Naive B cell (primary cell): ENCODE results near the gene LASP1NB.
"Not testable (repeated sequence)": the region's sequence is repeated elsewhere in the genome, so short reads cannot be mapped to it uniquely, and the experiment has no call there.

Experiments
- ATAC-seq, 2 donors: fragments of 150-1000 bp; cut with Tn5 transposase; 2 replicates each; pipeline ENCODE4 v1.10.0; 2021; ENCODE audit warnings: low read depth in 2 of 2, mild to moderate bottlenecking in 2 of 2, moderate library complexity in 2 of 2
- DNase-seq: peaks from one replicate; pipeline ENCODE4 v3.0.0; 2022
- H3K27ac Mint-ChIP-seq, 6 donors: one replicate each; pipeline ENCODE4 v1.8.0; 2020 to 2022; ENCODE audit warnings: mild to moderate bottlenecking in 6 of 6, mixed read lengths in 6 of 6, moderate library complexity in 5 of 6, inconsistent platforms in 2 of 6
- H3K27me3 Mint-ChIP-seq, 3 donors: one replicate each; pipeline ENCODE4 v1.8.0; 2021 to 2022; ENCODE audit warnings: mixed read lengths in 3 of 3, mild to moderate bottlenecking in 1 of 3
- H3K36me3 Mint-ChIP-seq, 2 donors: one replicate each; pipeline ENCODE4 v1.8.0; 2020 to 2022; ENCODE audit warnings: mixed read lengths in 2 of 2, inconsistent platforms in 1 of 2, mild to moderate bottlenecking in 1 of 2
- H3K4me1 Mint-ChIP-seq, 3 donors: one replicate each; pipeline ENCODE4 v1.8.0; 2020 to 2022; ENCODE audit warnings: mixed read lengths in 3 of 3, inconsistent platforms in 1 of 3, mild to moderate bottlenecking in 1 of 3, moderate library complexity in 1 of 3
- H3K4me3 Mint-ChIP-seq, 8 donors: one replicate each; pipeline ENCODE4 v1.8.0; 2020 to 2022; ENCODE audit warnings: mild to moderate bottlenecking in 8 of 8, mixed read lengths in 8 of 8, moderate library complexity in 8 of 8, inconsistent platforms in 2 of 8
- H3K9me3 Mint-ChIP-seq, 7 donors: one replicate each; pipeline ENCODE4 v1.8.0; 2020 to 2022; ENCODE audit warnings: mixed read lengths in 7 of 7, mild to moderate bottlenecking in 5 of 7, inconsistent platforms in 2 of 7, moderate library complexity in 1 of 7

The LASP1NB gene

DNA sequence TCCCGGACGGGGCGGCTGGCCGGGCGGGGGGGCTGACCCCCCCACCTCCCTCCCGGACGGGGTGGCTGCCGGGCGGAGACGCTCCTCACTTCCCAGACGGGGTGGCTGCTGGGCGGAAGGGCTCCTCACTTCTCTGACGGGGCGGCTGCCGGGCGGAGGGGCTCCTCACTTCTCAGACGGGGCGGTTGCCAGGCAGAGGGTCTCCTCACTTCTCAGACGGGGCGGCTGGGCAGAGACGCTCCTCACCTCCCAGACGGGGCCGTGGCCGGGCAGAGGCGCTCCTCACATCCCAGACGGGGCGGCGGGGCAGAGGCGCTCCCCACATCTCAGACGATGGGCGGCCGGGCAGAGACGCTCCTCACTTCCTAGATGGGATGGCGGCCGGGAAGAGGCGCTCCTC, 5.4 kb downstream of the LASP1NB start:
- not testable (repeated sequence) for H3K9me3 Mint-ChIP-seq, H3K36me3 Mint-ChIP-seq, H3K27me3 Mint-ChIP-seq, H3K4me1 Mint-ChIP-seq, H3K27ac Mint-ChIP-seq, ATAC-seq, DNase-seq, H3K4me3 Mint-ChIP-seq

DNA sequence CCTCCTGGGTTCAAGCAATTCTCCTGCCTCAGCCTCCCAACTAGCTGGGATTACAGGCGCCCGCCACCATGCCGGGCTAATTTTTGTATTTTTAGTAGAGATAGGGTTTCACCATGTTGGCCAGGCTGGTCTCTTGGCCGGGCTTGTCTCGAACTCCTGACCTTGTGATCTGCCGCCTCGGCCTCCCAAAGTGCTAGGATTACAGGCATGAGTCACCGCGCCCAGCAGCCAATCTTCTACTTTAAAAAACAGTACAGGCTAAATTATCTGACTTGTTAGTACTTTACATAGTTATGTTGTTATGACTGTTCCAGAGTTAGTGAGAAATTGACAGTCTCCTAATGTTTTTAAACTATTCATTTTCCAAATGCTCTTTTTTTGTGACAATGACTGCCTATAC, 8.5 kb downstream of the LASP1NB start:
- ATAC-seq, H3K27ac Mint-ChIP-seq, H3K4me3 Mint-ChIP-seq, H3K27me3 Mint-ChIP-seq, H3K4me1 Mint-ChIP-seq, DNase-seq, H3K36me3 Mint-ChIP-seq, H3K9me3 Mint-ChIP-seq: not testable (repeated sequence)

DNA sequence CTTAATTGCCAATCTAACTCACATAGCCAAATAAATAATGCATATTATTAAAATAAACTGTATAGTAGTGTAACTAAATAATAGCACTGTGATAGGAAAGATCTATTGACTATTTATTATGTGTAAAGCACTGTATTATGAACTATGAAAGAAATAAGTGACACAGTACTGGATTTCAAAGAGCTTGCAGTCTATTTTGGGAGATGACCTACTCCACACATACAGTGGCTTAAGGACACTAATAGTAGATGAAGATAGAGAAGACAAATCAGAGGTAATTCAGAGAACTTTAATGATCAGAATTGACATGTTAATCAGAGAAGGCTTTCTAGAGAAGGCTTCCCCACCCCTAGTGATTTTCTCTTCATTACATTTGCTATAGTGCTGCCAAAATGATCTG, 14.6 kb downstream of the LASP1NB start:
- H3K9me3 Mint-ChIP-seq: no peaks in the 10 kb centered on the region
- H3K4me3 Mint-ChIP-seq: no peak overlapping the region
- no peaks in the 10 kb centered on the region for H3K27me3 Mint-ChIP-seq
- no peaks in the 10 kb centered on the region for H3K36me3 Mint-ChIP-seq
- no peak overlapping the region for H3K27ac Mint-ChIP-seq
- peaks cover 0 to 2% (median 0%) of the 10 kb centered on the region in 3 donors for H3K4me1 Mint-ChIP-seq
- ATAC-seq: no peak
- no peak for DNase-seq

DNA sequence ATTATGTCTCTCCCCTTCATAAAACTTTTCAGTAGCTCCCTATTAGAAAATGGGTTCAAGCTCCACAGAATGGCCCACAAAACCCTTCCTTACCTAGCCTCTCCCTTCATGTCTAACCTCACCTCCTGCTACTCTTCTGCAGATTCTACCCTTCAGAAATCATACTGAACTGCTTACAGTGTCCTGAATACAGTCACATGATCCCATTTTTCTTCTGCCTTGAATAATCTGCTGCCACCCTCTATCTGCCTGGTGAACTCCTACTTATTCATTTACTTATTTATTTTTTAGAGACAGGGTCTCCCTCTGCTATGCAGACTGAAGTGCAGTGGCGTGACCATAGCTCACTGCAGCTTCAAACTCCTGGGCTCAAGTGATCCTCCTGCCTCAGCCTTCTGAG, 15.0 kb downstream of the LASP1NB start:
- DNase-seq (no peak), ATAC-seq (no peak)
- Mint-ChIP-seq H3K27me3 (no peaks in the 10 kb centered on the region), H3K9me3 (no peaks in the 10 kb centered on the region), H3K4me1 (peaks cover 0 to 2% (median 0%) of the 10 kb centered on the region in 3 donors), H3K36me3 (no peaks in the 10 kb centered on the region), H3K27ac (peak overlapping the region in 1 of 6 donors; percentile 18), H3K4me3 (no peak overlapping the region)

DNA sequence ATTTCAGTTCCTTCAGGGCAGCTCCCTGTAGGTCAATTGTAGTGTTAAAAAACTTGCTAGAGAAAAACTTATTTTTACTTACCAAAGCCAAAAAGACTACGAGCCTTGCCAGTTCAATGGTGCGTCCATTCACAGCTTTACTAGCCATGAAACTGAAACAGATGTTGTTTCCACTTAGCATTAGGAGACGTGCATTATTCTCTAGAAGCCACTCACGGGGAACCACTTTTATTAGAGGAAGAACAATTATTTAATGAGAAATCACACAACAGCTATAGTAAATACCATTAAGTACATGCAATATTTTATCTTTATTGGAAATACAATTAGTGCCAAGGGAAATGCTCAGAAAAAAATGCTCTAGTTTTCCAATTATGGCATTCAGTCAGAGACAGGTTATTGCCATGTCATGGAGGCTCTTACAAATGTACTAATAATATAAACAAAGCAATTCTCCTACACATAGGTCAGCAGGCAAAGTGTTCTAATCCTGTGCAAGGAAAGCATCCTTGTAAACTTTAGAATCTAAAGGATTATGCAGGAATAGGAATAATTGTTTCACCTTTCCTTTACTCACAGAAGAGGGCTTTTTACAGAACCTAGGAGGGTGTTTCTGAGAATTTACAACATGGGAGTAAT, 17.4 kb downstream of the LASP1NB start:
- no peaks in the 10 kb centered on the region for H3K27me3 Mint-ChIP-seq
- no peak for DNase-seq
- peaks cover 0 to 2% (median 0%) of the 10 kb centered on the region in 3 donors for H3K4me1 Mint-ChIP-seq
- H3K9me3 Mint-ChIP-seq: no peaks in the 10 kb centered on the region
- no peaks in the 10 kb centered on the region for H3K36me3 Mint-ChIP-seq
- H3K4me3 Mint-ChIP-seq: no peak overlapping the region
- ATAC-seq: peak; percentile 30 to 41
- peak overlapping the region in 1 of 6 donors; percentile 16 for H3K27ac Mint-ChIP-seq

DNA sequence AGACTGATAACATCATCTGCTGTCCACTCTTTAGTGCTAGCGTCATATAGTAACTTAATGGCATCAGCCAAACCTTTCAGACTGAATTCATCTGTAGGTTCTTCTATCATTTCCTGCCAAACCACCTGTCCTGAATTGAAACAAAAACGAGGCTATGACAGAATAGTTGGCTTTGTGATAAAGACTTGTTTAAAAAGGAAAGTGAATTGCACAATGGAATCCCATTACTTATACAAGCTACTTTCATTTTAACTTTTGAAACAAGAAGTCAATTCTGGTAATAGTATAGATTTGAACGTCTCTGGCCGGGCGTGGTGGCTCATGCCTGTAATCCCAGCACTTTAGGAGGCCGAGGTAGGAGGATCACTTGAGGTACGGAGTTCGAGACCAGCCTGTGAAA, 18.2 kb downstream of the LASP1NB start:
- no peak for ATAC-seq
- Mint-ChIP-seq H3K9me3 (no peaks in the 10 kb centered on the region), H3K4me1 (peaks cover 0 to 2% (median 0%) of the 10 kb centered on the region in 3 donors), H3K27me3 (no peaks in the 10 kb centered on the region), H3K36me3 (no peaks in the 10 kb centered on the region), H3K27ac (peak overlapping the region in 1 of 6 donors; percentile 11), H3K4me3 (no peak overlapping the region)
- no peak for DNase-seq

DNA sequence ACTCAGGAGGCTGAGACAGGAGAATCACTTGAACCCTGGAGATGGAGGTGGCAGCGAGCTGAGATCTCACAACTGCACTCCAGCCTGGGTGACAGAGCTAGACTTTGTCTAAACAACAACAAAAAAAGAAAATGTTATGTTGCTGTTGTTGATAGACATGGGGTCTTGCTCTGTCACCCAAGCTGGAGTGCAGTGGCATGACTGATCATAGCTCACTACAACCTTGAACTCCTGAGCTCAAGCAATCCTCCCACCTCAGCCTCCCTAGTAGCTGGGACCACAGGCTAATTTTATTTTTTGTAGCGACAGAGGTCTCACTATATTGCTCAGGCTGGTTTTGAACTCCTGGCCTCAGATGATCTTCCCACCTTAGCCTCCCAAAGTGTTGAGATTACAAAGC, 21.8 kb downstream of the LASP1NB start:
- ATAC-seq: no peak
- Mint-ChIP-seq H3K9me3 (no peaks in the 10 kb centered on the region), H3K36me3 (no peaks in the 10 kb centered on the region), H3K27me3 (no peaks in the 10 kb centered on the region), H3K27ac (no peak overlapping the region), H3K4me3 (no peak overlapping the region), H3K4me1 (peaks cover 0 to 2% (median 0%) of the 10 kb centered on the region in 3 donors)
- DNase-seq: no peak

DNA sequence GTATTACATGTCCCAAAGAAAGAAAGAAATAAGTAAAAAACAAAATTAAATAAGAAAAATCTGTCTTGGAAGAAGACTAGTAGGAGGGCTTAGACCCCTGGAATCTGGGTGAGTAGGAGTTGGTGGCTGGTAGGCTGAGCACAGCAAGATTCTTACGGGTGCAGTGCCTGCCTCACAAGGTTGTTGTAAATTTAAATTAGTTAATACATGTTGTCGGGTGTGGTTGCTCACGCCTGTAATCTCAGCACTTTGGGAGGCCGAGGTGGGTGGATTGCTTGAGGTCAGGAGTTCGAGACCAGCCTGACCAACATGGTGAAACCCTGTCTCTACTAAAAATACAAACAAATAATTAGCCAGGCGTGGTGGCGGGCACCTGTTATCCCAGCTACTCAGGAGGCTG, 28.4 kb downstream of the LASP1NB start:
- H3K36me3 Mint-ChIP-seq, H3K4me1 Mint-ChIP-seq, H3K4me3 Mint-ChIP-seq, H3K27ac Mint-ChIP-seq, H3K9me3 Mint-ChIP-seq, DNase-seq, H3K27me3 Mint-ChIP-seq, ATAC-seq: not testable (repeated sequence)

DNA sequence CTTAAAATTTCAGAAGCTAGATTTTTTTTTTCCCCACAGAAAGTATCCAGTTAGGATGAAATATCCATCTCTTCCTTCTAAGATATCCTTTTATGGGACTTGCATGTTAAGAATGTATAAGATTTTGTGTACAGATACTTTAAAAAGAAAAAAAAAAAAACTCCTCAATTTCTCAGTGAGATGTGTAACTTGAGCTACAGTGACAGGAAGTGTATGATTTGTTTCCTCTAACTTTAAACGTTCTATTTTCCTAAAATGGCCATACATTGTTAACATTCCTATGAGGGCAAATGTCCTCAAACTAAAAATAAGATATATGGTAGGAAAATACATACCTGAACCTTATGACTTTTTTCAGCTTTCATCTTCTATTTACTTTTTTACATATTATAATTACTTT, 32.9 kb downstream of the LASP1NB start:
- H3K27ac Mint-ChIP-seq: no peak overlapping the region
- no peaks in the 10 kb centered on the region for H3K36me3 Mint-ChIP-seq
- H3K9me3 Mint-ChIP-seq: no peaks in the 10 kb centered on the region
- H3K27me3 Mint-ChIP-seq: no peaks in the 10 kb centered on the region
- H3K4me1 Mint-ChIP-seq: peaks cover 0 to 5% (median 0%) of the 10 kb centered on the region in 3 donors
- no peak for ATAC-seq
- no peak overlapping the region for H3K4me3 Mint-ChIP-seq
- no peak for DNase-seq

DNA sequence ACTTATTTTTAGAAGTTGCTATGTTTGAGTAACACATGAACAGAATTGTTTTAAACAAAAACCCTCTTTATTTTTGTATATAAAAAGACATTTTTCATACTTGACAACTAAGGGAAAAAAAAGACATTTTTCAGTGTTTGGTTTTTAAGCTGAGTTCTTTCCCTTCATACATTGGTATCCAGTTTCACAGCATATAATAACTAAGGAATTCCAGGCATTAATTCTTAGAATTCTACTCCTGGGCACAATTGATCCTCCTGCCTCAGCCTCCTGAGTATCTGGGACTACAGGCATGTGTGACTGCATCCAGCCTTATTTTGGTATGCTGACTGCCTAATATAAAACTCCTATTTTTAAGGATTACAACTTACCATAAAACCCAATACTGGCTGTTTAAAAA, 33.3 kb downstream of the LASP1NB start:
- H3K27me3 Mint-ChIP-seq: no peaks in the 10 kb centered on the region
- no peaks in the 10 kb centered on the region for H3K9me3 Mint-ChIP-seq
- no peak overlapping the region for H3K27ac Mint-ChIP-seq
- no peaks in the 10 kb centered on the region for H3K36me3 Mint-ChIP-seq
- peaks cover 0 to 5% (median 0%) of the 10 kb centered on the region in 3 donors for H3K4me1 Mint-ChIP-seq
- ATAC-seq (no peak), DNase-seq (no peak)
- no peak overlapping the region for H3K4me3 Mint-ChIP-seq

DNA sequence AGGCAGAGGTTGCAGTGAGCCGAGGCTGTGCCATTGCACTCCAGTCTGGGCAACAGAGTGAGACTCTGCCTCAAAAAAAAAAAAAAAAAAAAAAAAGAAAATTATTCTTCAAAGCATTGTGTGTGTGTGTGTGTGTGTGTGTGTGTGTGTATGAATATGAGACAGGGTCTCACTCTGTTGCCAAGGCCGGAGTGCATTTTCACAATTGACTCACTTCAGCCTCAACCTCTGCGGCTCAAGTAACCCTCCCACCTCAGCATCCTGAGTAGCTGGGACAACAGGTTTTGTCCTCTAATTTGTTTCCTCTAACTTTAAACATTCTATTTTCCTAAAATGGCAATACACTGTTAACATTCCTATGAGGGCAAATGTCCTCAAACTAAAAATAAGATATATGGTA, 34.1 kb downstream of the LASP1NB start:
- Mint-ChIP-seq H3K4me1 (peaks cover 0 to 5% (median 0%) of the 10 kb centered on the region in 3 donors), H3K27me3 (no peaks in the 10 kb centered on the region), H3K36me3 (no peaks in the 10 kb centered on the region), H3K4me3 (no peak overlapping the region), H3K9me3 (no peaks in the 10 kb centered on the region), H3K27ac (no peak overlapping the region)
- DNase-seq (no peak), ATAC-seq (no peak)

DNA sequence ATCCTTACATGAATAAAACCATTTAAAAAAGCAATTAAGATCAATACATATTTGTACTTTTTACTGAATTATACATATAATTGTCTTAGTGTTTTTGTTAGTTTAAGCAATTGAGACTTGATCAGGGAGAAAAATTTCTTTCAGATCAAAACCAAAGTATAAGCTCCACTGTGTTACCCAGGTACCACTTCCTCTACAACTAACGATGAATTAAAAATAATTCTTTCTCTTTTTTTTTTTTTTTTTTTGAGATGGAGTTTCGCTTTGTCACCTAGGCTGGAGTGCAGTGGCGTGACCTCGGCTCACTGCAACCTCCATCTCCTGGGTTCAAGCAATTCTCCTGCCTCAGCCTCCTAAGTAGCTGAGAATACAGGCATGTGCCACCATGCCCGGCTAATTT, 35.0 kb downstream of the LASP1NB start:
- no peak overlapping the region for H3K4me3 Mint-ChIP-seq
- no peaks in the 10 kb centered on the region for H3K36me3 Mint-ChIP-seq
- H3K9me3 Mint-ChIP-seq: no peaks in the 10 kb centered on the region
- DNase-seq (no peak), ATAC-seq (peak in 1 of 2 donors; percentile 16)
- no peaks in the 10 kb centered on the region for H3K27me3 Mint-ChIP-seq
- peaks cover 0 to 5% (median 0%) of the 10 kb centered on the region in 3 donors for H3K4me1 Mint-ChIP-seq
- no peak overlapping the region for H3K27ac Mint-ChIP-seq

DNA sequence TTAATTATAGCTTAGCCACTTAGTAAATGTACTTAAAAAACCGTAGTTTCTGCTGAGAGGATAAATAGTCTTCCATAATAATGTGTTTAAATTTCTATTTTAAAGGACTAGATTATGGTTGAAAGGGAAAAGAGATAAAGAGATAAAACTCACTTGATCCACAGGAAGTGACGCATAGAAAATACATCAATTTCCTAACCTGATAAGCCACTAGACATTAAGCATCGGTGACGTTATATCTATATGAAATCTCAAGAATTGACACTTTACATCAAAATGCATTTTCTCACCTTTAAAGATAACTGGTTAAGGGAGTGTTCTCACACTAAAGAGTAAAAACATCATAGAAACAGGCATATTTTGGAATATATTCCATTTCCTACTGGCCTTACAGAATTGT, 36.0 kb downstream of the LASP1NB start:
- DNase-seq (no peak), ATAC-seq (no peak)
- Mint-ChIP-seq H3K27me3 (no peaks in the 10 kb centered on the region), H3K27ac (no peak overlapping the region), H3K9me3 (no peaks in the 10 kb centered on the region), H3K4me3 (no peak overlapping the region), H3K36me3 (no peaks in the 10 kb centered on the region), H3K4me1 (peaks cover 0 to 5% (median 0%) of the 10 kb centered on the region in 3 donors)

DNA sequence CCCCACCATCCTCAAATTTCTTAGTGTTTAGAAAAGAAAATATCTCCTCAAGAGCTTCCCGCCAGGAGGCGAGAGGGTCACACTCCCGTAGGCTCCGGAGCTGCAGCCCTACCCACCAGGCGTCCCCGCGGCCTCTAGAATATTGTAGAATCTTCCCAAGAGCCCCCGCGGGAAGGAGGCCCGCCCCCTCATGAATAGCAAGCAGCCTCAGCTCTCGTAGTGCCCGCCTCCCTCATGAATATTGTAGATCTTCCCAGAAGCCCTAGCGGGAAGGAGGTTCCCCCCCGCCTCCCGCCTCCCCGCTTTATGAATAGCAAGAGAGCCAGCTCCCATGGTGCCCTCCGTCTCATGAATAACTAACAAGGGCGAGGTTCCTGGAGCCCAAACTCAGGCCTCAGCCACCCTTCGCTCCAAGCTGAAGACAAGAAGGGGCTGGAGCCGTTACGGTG, 41.9 kb downstream of the LASP1NB start, which contains the start of gene FBXO47:
Gene FBXO47 (minus strand): TSS at position 114 of the 449 bp plus-strand sequence. CDS start 4,378 bp downstream, outside the sequence.
- peaks cover 0 to 4% (median 0%) of the 10 kb centered on the region in 3 donors for H3K27me3 Mint-ChIP-seq
- H3K36me3 Mint-ChIP-seq: no peaks in the 10 kb centered on the region
- DNase-seq (peak; percentile 75), ATAC-seq (peak; percentile 98)
- peak within 1 kb of the TSS; percentile 69 to 92 (median 86) for H3K4me3 Mint-ChIP-seq
- H3K4me1 Mint-ChIP-seq: peaks cover 5 to 11% (median 9%) of the 10 kb centered on the region in 3 donors
- peak within 1 kb of the TSS; percentile 49 to 88 (median 82) for H3K27ac Mint-ChIP-seq
- H3K9me3 Mint-ChIP-seq: no peaks in the 10 kb centered on the region
